Activated T-cell treated with anti-CD3 and anti-CD28 coated beads, Interleukin-2, amount 50 U/mL, for 24 hours (primary cell): ENCODE data around the gene AGR2.

ENCODE experiments used
- DNase-seq: peaks from one replicate; pipeline ENCODE4 v3.0.0-alpha.2; 2020
- H3K27ac Mint-ChIP-seq: 2 replicates; pipeline ENCODE4 v1.8.0; 2020; ENCODE audit warnings: mild to moderate bottlenecking, mixed read lengths
- H3K27me3 Mint-ChIP-seq: 2 replicates; pipeline ENCODE4 v1.8.0; 2020; ENCODE audit warnings: mixed read lengths
- H3K36me3 Mint-ChIP-seq: 2 replicates; pipeline ENCODE4 v1.8.0; 2020; ENCODE audit warnings: low read depth, mixed read lengths
- H3K4me1 Mint-ChIP-seq: 2 replicates; pipeline ENCODE4 v1.8.0; 2020; ENCODE audit warnings: low read depth, mixed read lengths
- H3K4me3 Mint-ChIP-seq: 2 replicates; pipeline ENCODE4 v1.8.0; 2020; ENCODE audit warnings: mild to moderate bottlenecking, moderate library complexity, mixed read lengths
- H3K9me3 Mint-ChIP-seq: 2 replicates; pipeline ENCODE4 v1.8.0; 2020; ENCODE audit warnings: mixed read lengths

AGR2 gene

DNA sequence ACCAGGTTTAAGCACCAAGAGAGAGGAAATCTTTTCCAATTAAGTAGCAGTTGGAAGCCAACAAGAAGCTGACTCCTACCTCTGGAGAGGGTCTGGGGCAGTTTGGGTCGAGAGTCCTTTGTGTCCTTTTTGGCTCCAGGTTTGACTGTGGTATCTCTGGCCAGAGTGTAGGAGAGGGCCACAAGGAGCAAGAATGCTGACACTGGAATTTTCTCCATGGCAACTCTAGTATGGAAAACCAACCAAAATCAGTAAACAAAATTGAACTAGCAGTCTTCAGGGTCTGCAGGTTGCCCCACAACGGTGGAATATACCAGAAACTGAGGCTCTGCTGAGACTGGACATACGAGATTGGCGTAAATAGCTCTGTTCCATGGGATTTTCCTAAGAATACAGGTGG, 3.2 kb downstream of the AGR2 start:
- DNase-seq, result no peak
- Mint-ChIP-seq H3K9me3 (no peaks in the 10 kb centered on the region), H3K27me3 (peaks cover 12% of the 10 kb centered on the region), H3K27ac (no peak overlapping the region), H3K4me3 (no peak overlapping the region), H3K36me3 (no peaks in the 10 kb centered on the region), H3K4me1 (no peaks in the 10 kb centered on the region)

- peaks cover 16% of the 10 kb centered on the region for H3K27me3 Mint-ChIP-seq
- no peak overlapping the region for H3K27ac Mint-ChIP-seq
- H3K4me1 Mint-ChIP-seq, result no peaks in the 10 kb centered on the region
- no peaks in the 10 kb centered on the region for H3K36me3 Mint-ChIP-seq
- no peak overlapping the region for H3K4me3 Mint-ChIP-seq
- no peaks in the 10 kb centered on the region for H3K9me3 Mint-ChIP-seq
- no peak for DNase-seq
These were observed 3.7 kb downstream of the AGR2 start for GRCh38 chr7:16801111-16801542.

- Mint-ChIP-seq H3K27me3 (peaks cover 24% of the 10 kb centered on the region), H3K4me3 (no peak overlapping the region), H3K36me3 (no peaks in the 10 kb centered on the region), H3K4me1 (peaks cover 1% of the 10 kb centered on the region), H3K27ac (no peak overlapping the region), H3K9me3 (no peaks in the 10 kb centered on the region)
- DNase-seq, result no peak
These were observed 9.2 kb downstream of the AGR2 start for GRCh38 chr7:16795624-16796023.

- H3K4me1 Mint-ChIP-seq, result peaks cover 1% of the 10 kb centered on the region
- no peak for DNase-seq
- H3K4me3 Mint-ChIP-seq, result no peak overlapping the region
- H3K36me3 Mint-ChIP-seq, result no peaks in the 10 kb centered on the region
- no peaks in the 10 kb centered on the region for H3K9me3 Mint-ChIP-seq
- no peak overlapping the region for H3K27ac Mint-ChIP-seq
- H3K27me3 Mint-ChIP-seq, result peaks cover 24% of the 10 kb centered on the region
These were observed 9.8 kb downstream of the AGR2 start for GRCh38 chr7:16794986-16795385.

DNA sequence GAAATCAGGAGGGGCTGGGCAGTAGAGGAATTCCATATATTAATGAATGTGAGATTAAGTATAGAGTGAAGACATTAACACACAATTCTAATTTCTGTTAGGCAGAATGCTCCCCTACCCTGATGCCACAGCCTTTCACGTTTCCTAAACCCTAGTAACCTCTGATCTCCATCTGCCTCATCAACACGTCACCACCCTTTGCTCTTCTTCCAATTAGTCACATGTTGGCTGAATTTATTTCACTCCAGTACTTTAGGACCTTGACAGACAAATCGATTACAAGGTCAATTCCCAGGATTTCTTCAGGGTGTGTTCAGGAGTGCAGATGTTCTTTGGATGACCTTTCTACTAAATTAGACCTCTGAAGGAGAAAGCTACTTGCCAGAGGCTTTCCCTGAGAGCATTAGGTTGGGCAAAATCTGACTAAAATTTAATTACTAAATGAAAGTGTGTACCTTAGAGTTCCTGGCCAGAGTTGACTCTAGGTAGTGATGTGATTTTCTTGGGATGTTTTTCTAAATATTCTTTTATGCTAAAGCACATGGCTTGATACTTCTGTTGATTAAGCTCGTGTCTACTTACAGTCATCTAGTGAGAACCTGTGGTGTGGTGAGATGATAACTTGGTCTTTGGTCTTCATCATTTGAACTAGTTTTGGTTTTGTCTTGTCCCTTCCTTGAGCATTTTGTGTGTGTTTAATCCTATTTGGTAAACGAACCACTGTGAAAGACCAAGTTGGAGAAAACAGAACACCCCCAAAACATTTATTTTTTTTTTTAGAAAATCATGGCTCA, 12.7 kb downstream of the AGR2 start:
- Mint-ChIP-seq H3K27me3 (peaks cover 24% of the 10 kb centered on the region), H3K36me3 (no peaks in the 10 kb centered on the region), H3K9me3 (no peaks in the 10 kb centered on the region), H3K27ac (no peak overlapping the region), H3K4me3 (no peak overlapping the region), H3K4me1 (peaks cover 1% of the 10 kb centered on the region)
- DNase-seq, result no peak

DNA sequence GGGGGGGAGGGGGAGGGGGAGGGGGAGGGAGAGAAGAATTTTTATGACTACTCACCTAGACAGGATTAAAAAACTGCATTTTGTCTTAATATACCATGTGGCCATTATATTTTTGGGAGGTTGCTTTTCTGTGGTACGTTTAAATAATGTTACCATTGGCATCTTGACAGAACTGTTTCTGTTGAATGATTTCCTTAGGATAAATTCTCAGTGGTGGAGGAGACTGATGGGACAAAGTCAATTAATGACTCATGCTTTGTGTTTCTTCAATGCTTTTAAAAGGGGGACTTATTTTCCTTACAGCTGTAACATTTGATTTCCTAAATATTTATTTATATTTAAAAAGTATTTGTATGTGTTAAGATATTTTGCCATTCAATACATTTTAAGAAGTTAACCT, 13.7 kb downstream of the AGR2 start:
- DNase-seq, result no peak
- Mint-ChIP-seq H3K36me3 (no peaks in the 10 kb centered on the region), H3K4me3 (no peak overlapping the region), H3K9me3 (no peaks in the 10 kb centered on the region), H3K27me3 (peaks cover 18% of the 10 kb centered on the region), H3K27ac (no peak overlapping the region), H3K4me1 (peaks cover 1% of the 10 kb centered on the region)

GRCh38 chr7:16787127-16787526, 17.7 kb downstream of the AGR2 start:
- Mint-ChIP-seq H3K4me1 (peaks cover 1% of the 10 kb centered on the region), H3K36me3 (no peaks in the 10 kb centered on the region), H3K27me3 (no peaks in the 10 kb centered on the region)

DNA sequence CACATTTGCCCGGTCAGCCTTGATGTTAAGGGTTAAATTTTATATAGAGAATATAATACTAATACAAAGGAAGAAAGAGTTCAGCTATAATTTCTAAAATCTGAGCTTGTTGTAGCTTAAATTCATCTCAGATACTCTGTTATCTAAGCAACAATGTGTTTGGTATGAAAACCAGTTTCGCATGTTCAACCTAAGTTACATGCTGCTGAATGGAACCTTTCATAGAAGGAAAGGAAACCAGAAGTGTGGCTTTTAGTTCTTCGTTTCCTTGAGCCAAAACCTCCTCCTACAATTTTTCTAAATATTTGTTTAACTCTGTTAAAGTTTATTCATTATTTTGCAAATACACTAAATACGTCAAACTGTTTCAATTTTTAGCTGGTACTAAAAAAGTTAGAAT, 18.5 kb downstream of the AGR2 start:
- Mint-ChIP-seq H3K27me3 (no peaks in the 10 kb centered on the region), H3K4me3 (no peak overlapping the region), H3K4me1 (no peaks in the 10 kb centered on the region), H3K27ac (no peak overlapping the region), H3K36me3 (no peaks in the 10 kb centered on the region), H3K9me3 (no peaks in the 10 kb centered on the region)
- no peak for DNase-seq

More at GRCh38 chr7:16787127-16787526, 17.7 kb downstream of the AGR2 start:
- H3K27ac Mint-ChIP-seq, result no peak overlapping the region
- H3K9me3 Mint-ChIP-seq, result no peaks in the 10 kb centered on the region
- no peak for DNase-seq
- no peak overlapping the region for H3K4me3 Mint-ChIP-seq

- DNase-seq, result no peak
- H3K4me1 Mint-ChIP-seq, result no peaks in the 10 kb centered on the region
- H3K4me3 Mint-ChIP-seq, result no peak overlapping the region
- no peaks in the 10 kb centered on the region for H3K9me3 Mint-ChIP-seq
- H3K27ac Mint-ChIP-seq, result no peak overlapping the region
- no peaks in the 10 kb centered on the region for H3K27me3 Mint-ChIP-seq
- no peaks in the 10 kb centered on the region for H3K36me3 Mint-ChIP-seq
These were observed 19.0 kb downstream of the AGR2 start for GRCh38 chr7:16785846-16786245.

DNA sequence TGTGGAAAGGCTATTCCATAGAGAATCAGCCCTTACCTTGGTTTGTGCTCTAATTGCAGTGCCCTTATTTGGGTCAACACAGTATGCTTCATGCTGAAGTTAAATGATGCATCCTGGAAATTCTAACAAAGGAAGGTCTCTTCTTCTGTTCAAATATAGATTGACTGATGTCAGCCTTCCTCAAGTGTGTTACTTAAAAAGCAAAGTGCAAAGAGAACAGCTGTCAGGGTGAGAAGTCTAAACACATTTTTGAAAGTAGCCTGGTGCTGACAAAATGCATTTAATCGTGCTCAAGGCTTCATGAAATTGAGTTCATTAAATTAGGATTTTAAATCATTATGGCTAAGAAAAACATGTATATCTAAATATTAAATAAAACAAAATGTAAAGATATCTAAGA, 19.5 kb downstream of the AGR2 start:
- Mint-ChIP-seq H3K4me3 (no peak overlapping the region), H3K27ac (no peak overlapping the region), H3K4me1 (no peaks in the 10 kb centered on the region), H3K27me3 (no peaks in the 10 kb centered on the region), H3K36me3 (no peaks in the 10 kb centered on the region), H3K9me3 (no peaks in the 10 kb centered on the region)
- DNase-seq, result no peak

DNA sequence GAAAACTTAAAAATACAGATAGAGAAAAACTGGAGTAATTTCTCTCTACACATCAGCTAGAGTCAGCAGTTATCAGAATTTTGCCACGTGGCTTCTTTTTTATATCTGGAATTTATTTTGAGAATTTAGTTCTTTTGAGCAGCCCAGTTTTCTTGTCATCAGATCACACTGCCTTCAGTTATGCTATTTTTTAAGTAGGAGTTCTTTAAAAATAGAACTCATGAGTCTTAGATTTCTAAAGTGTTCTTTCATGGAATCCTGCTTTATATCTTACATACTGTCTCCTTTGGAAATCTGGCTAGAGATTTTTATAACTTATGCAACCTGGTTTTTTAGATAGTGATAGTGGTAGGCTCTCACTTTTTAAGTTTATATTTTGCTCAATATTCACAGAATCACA, 24.2 kb downstream of the AGR2 start:
- H3K9me3 Mint-ChIP-seq, result no peaks in the 10 kb centered on the region
- no peak overlapping the region for H3K27ac Mint-ChIP-seq

GRCh38 chr7:16779051-16779450, 25.7 kb downstream of the AGR2 start:
- Mint-ChIP-seq H3K27ac (no peak overlapping the region), H3K4me3 (no peak overlapping the region), H3K27me3 (peaks cover 2% of the 10 kb centered on the region), H3K4me1 (no peaks in the 10 kb centered on the region), H3K36me3 (no peaks in the 10 kb centered on the region), H3K9me3 (no peaks in the 10 kb centered on the region)
- DNase-seq, result no peak

More for the DNA sequence above, 24.2 kb downstream of the AGR2 start:
- Mint-ChIP-seq H3K36me3 (no peaks in the 10 kb centered on the region), H3K4me1 (no peaks in the 10 kb centered on the region), H3K27me3 (no peaks in the 10 kb centered on the region), H3K4me3 (no peak overlapping the region)
- no peak for DNase-seq

- DNase-seq, result no peak
- H3K9me3 Mint-ChIP-seq, result no peaks in the 10 kb centered on the region
- H3K4me1 Mint-ChIP-seq, result no peaks in the 10 kb centered on the region
- H3K36me3 Mint-ChIP-seq, result no peaks in the 10 kb centered on the region
- peaks cover 2% of the 10 kb centered on the region for H3K27me3 Mint-ChIP-seq
- no peak overlapping the region for H3K27ac Mint-ChIP-seq
- H3K4me3 Mint-ChIP-seq, result no peak overlapping the region
These were observed 26.3 kb downstream of the AGR2 start for GRCh38 chr7:16778476-16778875.

- Mint-ChIP-seq H3K4me3 (no peak overlapping the region), H3K9me3 (no peaks in the 10 kb centered on the region), H3K27me3 (peaks cover 8% of the 10 kb centered on the region), H3K4me1 (no peaks in the 10 kb centered on the region), H3K27ac (no peak overlapping the region), H3K36me3 (no peaks in the 10 kb centered on the region)
- no peak for DNase-seq
These were observed 28.7 kb downstream of the AGR2 start for GRCh38 chr7:16776053-16776452.

DNA sequence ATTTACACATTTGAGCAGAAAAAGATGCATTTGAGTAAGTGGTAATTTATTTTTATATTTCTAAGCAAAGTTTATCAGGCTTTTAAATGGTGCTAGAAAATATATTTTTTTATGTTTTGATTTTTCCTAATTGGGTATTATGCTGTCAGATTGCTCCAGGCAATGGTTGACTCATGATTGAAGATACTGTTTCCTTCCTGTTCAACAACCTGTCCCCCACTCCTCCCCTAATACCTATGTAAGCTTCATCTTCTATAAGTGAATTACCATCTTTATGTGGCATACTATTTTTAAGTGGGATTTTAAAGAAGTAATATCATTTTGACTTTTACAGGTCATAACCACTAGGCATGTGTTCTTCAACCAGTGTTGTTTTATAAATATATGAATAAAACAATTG, 29.8 kb downstream of the AGR2 start:
- Mint-ChIP-seq H3K4me3 (no peak overlapping the region), H3K9me3 (no peaks in the 10 kb centered on the region), H3K4me1 (no peaks in the 10 kb centered on the region), H3K27me3 (peaks cover 16% of the 10 kb centered on the region), H3K27ac (no peak overlapping the region), H3K36me3 (no peaks in the 10 kb centered on the region)
- DNase-seq, result no peak

GRCh38 chr7:16774294-16774693, 30.5 kb downstream of the AGR2 start:
- H3K27me3 Mint-ChIP-seq, result peaks cover 16% of the 10 kb centered on the region
- H3K9me3 Mint-ChIP-seq, result no peaks in the 10 kb centered on the region
- no peaks in the 10 kb centered on the region for H3K4me1 Mint-ChIP-seq
- no peak overlapping the region for H3K27ac Mint-ChIP-seq
- no peak for DNase-seq
- no peak overlapping the region for H3K4me3 Mint-ChIP-seq
- H3K36me3 Mint-ChIP-seq, result no peaks in the 10 kb centered on the region
